SK-N-SH (cell line): Measurements from ENCODE around the gene COL23A1.

ENCODE experiments used
- CTCF ChIP-seq: fragments of 200-600 bp; sonication (generic); IDR thresholded peaks from 2 replicates; pipeline ENCODE4 v1.6.1; 2017; ENCODE audit warnings: antibody characterized with exemption, mild to moderate bottlenecking, moderate library complexity
- POLR2AphosphoS5 ChIP-seq: IDR thresholded peaks from 2 replicates; pipeline ENCODE4 v1.6.1; 2012; ENCODE audit warnings: low read depth, low read length

- TF ChIP-seq CTCF: no peak
- no peak for TF ChIP-seq POLR2AphosphoS5
Observed at GRCh38 chr5:178545941-178546674, 44.1 kb downstream of the COL23A1 start.
